Subcutaneous preadipocyte (primary cell): ENCODE results near the gene TAMALIN. TPM values are rescaled to one million over a fixed set of nuclear protein-coding genes. Genes with fewer than 3 reads are reported as not detected.

ENCODE experiments used
- small RNA-seq: library from RNA; depleted of rRNA; stranded (forward); fragments of <200 nt; gene quantifications from one replicate; pipeline ENCODE3, GENCODE V24; 2012
- total RNA-seq: library from RNA; depleted of rRNA; stranded (reverse); fragments of >200 nt; gene quantifications from 2 replicates; pipeline ENCODE4 v1.2.3, GENCODE V29; 2012

TAMALIN gene
- total RNA-seq = 2.3 and 4.8 TPM in 2 replicates

DNA sequence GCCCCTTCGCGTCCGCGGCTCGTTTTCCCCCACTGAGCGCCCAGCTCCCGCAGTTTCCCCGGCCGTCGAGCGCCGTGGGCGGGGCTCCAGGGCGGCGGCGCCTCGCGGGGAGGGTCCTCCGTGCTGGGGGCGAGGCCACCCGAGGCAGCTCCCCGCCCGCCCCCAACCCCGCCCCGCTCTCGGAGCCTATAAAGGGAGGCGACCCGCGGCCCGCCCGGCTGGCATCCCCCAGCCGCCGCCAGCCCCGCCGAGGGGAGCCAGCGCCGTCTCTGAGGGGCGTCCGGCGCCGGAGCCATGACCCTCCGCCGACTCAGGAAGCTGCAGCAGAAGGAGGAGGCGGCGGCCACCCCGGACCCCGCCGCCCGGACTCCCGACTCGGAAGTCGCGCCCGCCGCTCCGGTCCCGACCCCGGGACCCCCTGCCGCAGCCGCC, at the start of gene TAMALIN:
TSS of gene TAMALIN (plus strand) at position 221 of the 432 bp plus-strand sequence. CDS start at position 295, 74 bp downstream.

DNA sequence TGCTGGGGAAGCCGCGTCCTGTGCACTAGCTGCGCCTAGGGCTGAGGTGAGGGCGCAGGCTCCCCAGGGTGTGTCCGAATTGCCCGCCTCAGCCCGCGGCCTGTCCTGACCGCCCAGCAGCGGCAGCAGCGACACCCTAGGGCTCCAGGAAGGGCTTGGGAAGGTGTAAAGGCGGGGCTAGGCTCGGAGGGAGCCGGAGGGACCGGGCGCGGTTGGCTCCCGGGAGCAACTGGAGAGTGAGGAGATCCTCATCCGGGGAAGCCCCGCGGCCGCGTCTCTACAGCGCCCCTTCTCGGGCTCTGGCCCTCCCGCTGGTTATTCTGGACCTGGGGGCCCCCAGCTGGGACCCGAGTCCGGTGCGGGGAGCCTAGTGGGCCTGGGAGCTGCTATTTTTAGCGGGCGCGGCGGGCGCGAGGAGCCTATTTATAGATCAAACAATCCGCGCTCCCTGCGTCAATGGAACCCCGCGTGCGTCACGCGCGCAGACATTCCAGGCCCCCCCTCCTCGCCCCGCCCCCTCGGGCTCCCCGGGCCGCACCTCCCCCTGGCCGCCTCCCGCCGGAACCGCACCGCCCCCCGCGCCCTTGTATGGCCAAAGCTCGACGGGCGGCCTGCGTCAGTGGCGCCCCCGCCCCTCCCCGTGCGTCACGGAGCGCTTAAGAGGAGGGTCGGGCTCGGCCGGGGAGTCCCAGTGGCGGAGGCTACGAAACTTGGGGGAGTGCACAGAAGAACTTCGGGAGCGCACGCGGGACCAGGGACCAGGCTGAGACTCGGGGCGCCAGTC, 44.2 kb downstream of the TAMALIN start, which contains the start of gene NR4A1:
TSS of gene NR4A1 (plus strand) at position 685 of the 784 bp plus-strand sequence. CDS start 2,887 bp downstream, outside the sequence.

Small RNA genes lying within 50 kb of the gene (small RNA-seq; reads per million reads assigned to genes)
- gene RNU6-574P = 0.19 reads per million

Other genes starting within 250 kb of the TAMALIN start
- under 0.01 TPM in 1 of 2 replicates, not detected in the other for gene FIGNL2, start 158.2 kb upstream of the TAMALIN start, total RNA-seq
- 0.98 and 1.5 TPM in 2 replicates for gene ANKRD33, start 118.8 kb upstream of the TAMALIN start, total RNA-seq
- gene ACVRL1, start 99.4 kb upstream of the TAMALIN start, total RNA-seq = 108 and 201 TPM in 2 replicates
- gene ACVR1B, start 55.2 kb upstream of the TAMALIN start, total RNA-seq = 12.5 and 12.9 TPM in 2 replicates
- 1.2 and 1.5 TPM in 2 replicates for gene NR4A1, start 44.5 kb downstream of the TAMALIN start, total RNA-seq
- gene ATG101, start 63.0 kb downstream of the TAMALIN start, total RNA-seq = 35.6 and 36.0 TPM in 2 replicates
- gene SMIM41, start 72.8 kb downstream of the TAMALIN start, total RNA-seq = 0.20 TPM in 1 of 2 replicates, not detected in the other
- gene KRT80, start 185.1 kb downstream of the TAMALIN start, total RNA-seq = under 0.01 TPM in 1 of 2 replicates, not detected in the other
- 0.78 TPM in 1 of 2 replicates, not detected in the other for gene KRT7, start 226.3 kb downstream of the TAMALIN start, total RNA-seq